ENCODE measurements around the gene TMEM217.

GRCh38 chr6:37205997-37206340 is 52.0 kb downstream of the TMEM217 start:
- TF ChIP-seq CTCF (conservative IDR thresholded peaks at IDR 0.05) (no peak), ZFX (IDR thresholded peaks at IDR 0.05) (no peak)
